HepG2 (cell line): ENCODE measurements around the gene NUBP2. TPM values are rescaled to one million over a fixed set of nuclear protein-coding genes. Genes with fewer than 3 reads are reported as not detected.

Experiments used
- BCL6 ChIP-seq: IDR thresholded peaks from 2 replicates; pipeline ENCODE4 v1.6.1; 2016; ENCODE audit warnings: missing genetic modification reagents, missing compliant biosample characterization
- CAMTA2 ChIP-seq: sonication (generic); formaldehyde crosslinking; IDR thresholded peaks from 2 replicates; pipeline ENCODE4 v1.4.0; 2020; ENCODE audit warnings: mild to moderate bottlenecking, missing genetic modification reagents, borderline replicate concordance
- FOSL1 ChIP-seq: sonication (generic); formaldehyde crosslinking; IDR thresholded peaks from 2 replicates; pipeline ENCODE4 v1.9.0; 2021; ENCODE audit warnings: missing genetic modification reagents, borderline replicate concordance
- HNRNPL ChIP-seq: fragments of 200-400 bp; formaldehyde crosslinking; IDR thresholded peaks from 2 replicates; pipeline ENCODE4 v1.6.1; 2017; ENCODE audit warnings: mild to moderate bottlenecking, low read depth, low read length
- KLF11 ChIP-seq: IDR thresholded peaks from 2 replicates; pipeline ENCODE4 v1.6.1; 2016; ENCODE audit warnings: missing compliant biosample characterization
- MIER2 ChIP-seq: IDR thresholded peaks from 2 replicates; pipeline ENCODE4 v1.6.1; 2016; ENCODE audit warnings: missing biosample characterization, missing genetic modification reagents
- NCOR1 ChIP-seq: fragments of 200-600 bp; sonication (generic); IDR thresholded peaks from 2 replicates; pipeline ENCODE4 v1.7.0; 2017; ENCODE audit warnings: antibody characterized with exemption, low read length, borderline replicate concordance
- NR3C1 ChIP-seq: sonication (generic); formaldehyde crosslinking; IDR thresholded peaks from 2 replicates; pipeline ENCODE4 v1.4.0; 2020; ENCODE audit warnings: missing genetic modification reagents
- PHB2 ChIP-seq: fragments of 450-650 bp; IDR thresholded peaks from 2 replicates; pipeline ENCODE4 v1.6.1; 2018; ENCODE audit not compliant: partially characterized antibody
- PHF8 ChIP-seq: sonication (generic); formaldehyde crosslinking; IDR thresholded peaks from 2 replicates; pipeline ENCODE4 v1.5.0; 2020; ENCODE audit warnings: missing genetic modification reagents
- PLRG1 ChIP-seq: fragments of 450-650 bp; conservative IDR thresholded peaks from 2 replicates; pipeline ENCODE4 v1.6.1; 2016
- SALL2 ChIP-seq: sonication (generic); formaldehyde crosslinking; IDR thresholded peaks from 2 replicates; pipeline ENCODE4 v1.8.1; 2023; ENCODE audit warnings: mild to moderate bottlenecking, missing genetic modification reagents, inconsistent platforms
- SMARCC2 ChIP-seq: fragments of 450-650 bp; IDR thresholded peaks from 2 replicates; pipeline ENCODE4 v1.6.1; 2017; ENCODE audit warnings: antibody characterized with exemption, mild to moderate bottlenecking
- SP140L ChIP-seq: sonication (generic); formaldehyde crosslinking; IDR thresholded peaks from 2 replicates; pipeline ENCODE4 v1.4.0; 2020; ENCODE audit warnings: missing genetic modification reagents, borderline replicate concordance
- WIZ ChIP-seq: sonication (generic); formaldehyde crosslinking; IDR thresholded peaks from 2 replicates; pipeline ENCODE4 v1.5.1; 2020; ENCODE audit warnings: mild to moderate bottlenecking, missing genetic modification reagents
- ZMYM4 ChIP-seq: sonication (generic); formaldehyde crosslinking; IDR thresholded peaks from 2 replicates; pipeline ENCODE4 v1.8.1; 2023; ENCODE audit warnings: mild to moderate bottlenecking, missing genetic modification reagents
- ZNF292 ChIP-seq: sonication (generic); formaldehyde crosslinking; IDR thresholded peaks from 2 replicates; pipeline ENCODE4 v1.8.1; 2022; ENCODE audit warnings: mild to moderate bottlenecking, low read depth, missing genetic modification reagents, borderline replicate concordance
- ZNF577 ChIP-seq: sonication (generic); formaldehyde crosslinking; IDR thresholded peaks from 2 replicates; pipeline ENCODE4 v1.4.0; 2020; ENCODE audit warnings: mild to moderate bottlenecking, low read depth, missing genetic modification reagents, borderline replicate concordance
- ZSCAN20 ChIP-seq: sonication (generic); formaldehyde crosslinking; IDR thresholded peaks from 2 replicates; pipeline ENCODE4 v1.4.0; 2020; ENCODE audit warnings: missing genetic modification reagents, mild to moderate bottlenecking, borderline replicate concordance
- polyA plus RNA-seq, 8 experiments: library from polyadenylated mRNA; depleted of rRNA in 3 of 8; stranded (reverse) in 7 of 8; unstranded in 1 of 8; fragments of >200 nt; fragmentation: Illumina TruSeq in 4 of 8; extraction: Trizol in 4 of 8; gene quantifications; 2 replicates each; pipeline versions ENCODE4 v1.2.1 to v1.2.3, GENCODE V29; 2011 to 2016; ENCODE audit warnings: low read depth in 4 of 8, missing spikeins in 1 of 8, mixed read lengths in 1 of 8; ENCODE audit not compliant: insufficient read depth in 1 of 8
- total RNA-seq, 5 experiments: library from RNA; depleted of rRNA; stranded (reverse); fragments of >200 nt; fragmentation: Illumina TruSeq; extraction: Trizol; gene quantifications; 2 replicates each; pipeline ENCODE4 v1.2.3, GENCODE V29; 2016; ENCODE audit warnings: low read depth in 1 of 5
- TF ChIP-seq, protein P1 (sequence below): sonication (generic); formaldehyde crosslinking; conservative IDR thresholded peaks from 2 replicates; pipeline ENCODE4 v1.4.0; 2020; ENCODE audit warnings: mild to moderate bottlenecking, missing genetic modification reagents, moderate library complexity
- TF ChIP-seq, protein P2 (sequence below): sonication (generic); formaldehyde crosslinking; IDR thresholded peaks from 2 replicates; pipeline ENCODE4 v1.4.0; 2020; ENCODE audit warnings: mild to moderate bottlenecking, missing genetic modification reagents, borderline replicate concordance

The NUBP2 gene
- total and polyA plus RNA-seq, 2 of the 13 experiments (the other 11 are each of a cell fraction or from before 2014, with no cell fraction given): 25.7 to 61.5 TPM

DNA sequence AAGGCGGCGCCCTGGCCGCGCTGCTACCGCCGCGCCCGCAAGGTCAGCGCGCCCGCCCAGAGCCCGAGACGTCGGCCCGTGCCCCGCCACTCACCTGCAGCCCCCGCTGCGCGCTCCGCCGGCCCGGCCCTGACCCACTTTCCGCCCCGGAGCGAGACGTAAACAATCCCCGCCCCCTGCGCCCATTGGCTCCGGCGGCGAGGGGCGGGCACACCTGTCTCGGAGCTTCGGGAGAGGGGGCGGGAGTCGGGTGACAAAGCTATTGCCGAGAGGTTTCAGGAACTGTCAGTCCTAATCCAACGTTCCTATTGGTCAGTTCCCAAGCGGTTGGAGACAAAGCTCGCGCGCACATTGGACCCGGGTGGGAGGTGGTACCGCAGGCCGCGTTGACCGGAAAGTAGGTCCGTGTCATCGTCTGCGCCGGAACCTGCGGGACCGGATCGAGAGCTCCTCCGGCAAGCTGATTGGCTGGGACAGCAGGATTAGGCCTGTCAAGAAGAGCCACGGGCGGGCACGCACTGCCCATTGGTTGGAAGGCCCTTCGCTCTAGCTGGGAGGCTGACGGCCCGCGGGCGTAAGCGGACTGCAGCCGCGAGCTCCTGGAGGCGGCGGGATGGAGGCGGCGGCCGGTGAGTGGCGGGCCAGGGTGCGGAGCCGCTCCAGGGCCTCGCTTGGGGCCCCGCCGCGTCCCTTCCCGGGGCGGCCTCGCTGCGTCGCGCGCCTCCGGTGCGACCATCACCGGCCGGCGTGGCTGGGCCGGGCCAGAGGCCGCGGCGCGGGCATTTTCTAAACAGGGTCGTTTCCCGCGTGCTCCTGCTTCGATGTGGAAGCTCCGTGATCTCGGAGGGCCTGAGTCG lies at the start of gene NUBP2, which contains the start of gene SPSB3 (continued):
- TF ChIP-seq FOSL1 (CRISPR knock-in tag): no peak
- no peak for TF ChIP-seq SALL2 (CRISPR knock-in tag)
- TF ChIP-seq KLF11: no peak
- TF ChIP-seq PLRG1: no peak
- no peak for TF ChIP-seq ZNF577
- no peak for TF ChIP-seq NR3C1 (CRISPR knock-in tag)
- no peak for TF ChIP-seq ZNF292 (CRISPR knock-in tag)
- no peak for TF ChIP-seq WIZ (CRISPR knock-in tag)
- TF ChIP-seq, protein P1, sequence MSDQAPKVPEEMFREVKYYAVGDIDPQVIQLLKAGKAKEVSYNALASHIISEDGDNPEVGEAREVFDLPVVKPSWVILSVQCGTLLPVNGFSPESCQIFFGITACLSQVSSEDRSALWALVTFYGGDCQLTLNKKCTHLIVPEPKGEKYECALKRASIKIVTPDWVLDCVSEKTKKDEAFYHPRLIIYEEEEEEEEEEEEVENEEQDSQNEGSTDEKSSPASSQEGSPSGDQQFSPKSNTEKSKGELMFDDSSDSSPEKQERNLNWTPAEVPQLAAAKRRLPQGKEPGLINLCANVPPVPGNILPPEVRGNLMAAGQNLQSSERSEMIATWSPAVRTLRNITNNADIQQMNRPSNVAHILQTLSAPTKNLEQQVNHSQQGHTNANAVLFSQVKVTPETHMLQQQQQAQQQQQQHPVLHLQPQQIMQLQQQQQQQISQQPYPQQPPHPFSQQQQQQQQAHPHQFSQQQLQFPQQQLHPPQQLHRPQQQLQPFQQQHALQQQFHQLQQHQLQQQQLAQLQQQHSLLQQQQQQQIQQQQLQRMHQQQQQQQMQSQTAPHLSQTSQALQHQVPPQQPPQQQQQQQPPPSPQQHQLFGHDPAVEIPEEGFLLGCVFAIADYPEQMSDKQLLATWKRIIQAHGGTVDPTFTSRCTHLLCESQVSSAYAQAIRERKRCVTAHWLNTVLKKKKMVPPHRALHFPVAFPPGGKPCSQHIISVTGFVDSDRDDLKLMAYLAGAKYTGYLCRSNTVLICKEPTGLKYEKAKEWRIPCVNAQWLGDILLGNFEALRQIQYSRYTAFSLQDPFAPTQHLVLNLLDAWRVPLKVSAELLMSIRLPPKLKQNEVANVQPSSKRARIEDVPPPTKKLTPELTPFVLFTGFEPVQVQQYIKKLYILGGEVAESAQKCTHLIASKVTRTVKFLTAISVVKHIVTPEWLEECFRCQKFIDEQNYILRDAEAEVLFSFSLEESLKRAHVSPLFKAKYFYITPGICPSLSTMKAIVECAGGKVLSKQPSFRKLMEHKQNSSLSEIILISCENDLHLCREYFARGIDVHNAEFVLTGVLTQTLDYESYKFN (CRISPR knock-in tag): no peak
- peak; percentile 76; the same call in 1 of the 2 replicates for TF ChIP-seq NCOR1
- TF ChIP-seq, protein P2, sequence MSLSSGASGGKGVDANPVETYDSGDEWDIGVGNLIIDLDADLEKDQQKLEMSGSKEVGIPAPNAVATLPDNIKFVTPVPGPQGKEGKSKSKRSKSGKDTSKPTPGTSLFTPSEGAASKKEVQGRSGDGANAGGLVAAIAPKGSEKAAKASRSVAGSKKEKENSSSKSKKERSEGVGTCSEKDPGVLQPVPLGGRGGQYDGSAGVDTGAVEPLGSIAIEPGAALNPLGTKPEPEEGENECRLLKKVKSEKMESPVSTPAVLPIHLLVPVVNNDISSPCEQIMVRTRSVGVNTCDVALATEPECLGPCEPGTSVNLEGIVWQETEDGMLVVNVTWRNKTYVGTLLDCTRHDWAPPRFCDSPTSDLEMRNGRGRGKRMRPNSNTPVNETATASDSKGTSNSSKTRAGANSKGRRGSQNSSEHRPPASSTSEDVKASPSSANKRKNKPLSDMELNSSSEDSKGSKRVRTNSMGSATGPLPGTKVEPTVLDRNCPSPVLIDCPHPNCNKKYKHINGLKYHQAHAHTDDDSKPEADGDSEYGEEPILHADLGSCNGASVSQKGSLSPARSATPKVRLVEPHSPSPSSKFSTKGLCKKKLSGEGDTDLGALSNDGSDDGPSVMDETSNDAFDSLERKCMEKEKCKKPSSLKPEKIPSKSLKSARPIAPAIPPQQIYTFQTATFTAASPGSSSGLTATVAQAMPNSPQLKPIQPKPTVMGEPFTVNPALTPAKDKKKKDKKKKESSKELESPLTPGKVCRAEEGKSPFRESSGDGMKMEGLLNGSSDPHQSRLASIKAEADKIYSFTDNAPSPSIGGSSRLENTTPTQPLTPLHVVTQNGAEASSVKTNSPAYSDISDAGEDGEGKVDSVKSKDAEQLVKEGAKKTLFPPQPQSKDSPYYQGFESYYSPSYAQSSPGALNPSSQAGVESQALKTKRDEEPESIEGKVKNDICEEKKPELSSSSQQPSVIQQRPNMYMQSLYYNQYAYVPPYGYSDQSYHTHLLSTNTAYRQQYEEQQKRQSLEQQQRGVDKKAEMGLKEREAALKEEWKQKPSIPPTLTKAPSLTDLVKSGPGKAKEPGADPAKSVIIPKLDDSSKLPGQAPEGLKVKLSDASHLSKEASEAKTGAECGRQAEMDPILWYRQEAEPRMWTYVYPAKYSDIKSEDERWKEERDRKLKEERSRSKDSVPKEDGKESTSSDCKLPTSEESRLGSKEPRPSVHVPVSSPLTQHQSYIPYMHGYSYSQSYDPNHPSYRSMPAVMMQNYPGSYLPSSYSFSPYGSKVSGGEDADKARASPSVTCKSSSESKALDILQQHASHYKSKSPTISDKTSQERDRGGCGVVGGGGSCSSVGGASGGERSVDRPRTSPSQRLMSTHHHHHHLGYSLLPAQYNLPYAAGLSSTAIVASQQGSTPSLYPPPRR (CRISPR knock-in tag): no peak
- TF ChIP-seq SMARCC2: no peak
- TF ChIP-seq SP140L (CRISPR knock-in tag): no peak
- TF ChIP-seq ZSCAN20 (CRISPR knock-in tag): no peak
- no peak for TF ChIP-seq BCL6
- TF ChIP-seq ZMYM4 (CRISPR knock-in tag): peak; percentile 31; the same call in 1 of the 2 replicates
- TF ChIP-seq CAMTA2 (CRISPR knock-in tag): no peak
- TF ChIP-seq HNRNPL: no peak
- TF ChIP-seq PHB2: no peak
- peak; percentile 72 for TF ChIP-seq PHF8 (CRISPR knock-in tag)
- TF ChIP-seq MIER2 (CRISPR knock-in tag): no peak
